ENCODE data around the gene PPHLN1. TPM values are rescaled to one million over a fixed set of nuclear protein-coding genes. Genes with fewer than 3 reads are reported as not detected.

Gene PPHLN1
- total and polyA plus RNA-seq, 2 donors (not counting 1 experiment from before 2014, with no cell fraction given), result 47.6 to 91.4 TPM

- Histone ChIP-seq H3K9ac (ENCODE audit: insufficient read depth, low read length) (no peak overlapping the region), H4K20me1 (ENCODE audit: control insufficient read depth, extremely low read depth, insufficient read depth, low read length) (no peaks in the 10 kb centered on the region), H3K4me3 (replicated peaks in 1 of 4; ENCODE audit: control extremely low read depth in 1 of 4, insufficient read depth in 1 of 4, low read depth in 3 of 4, low read length in 4 of 4) (no peak overlapping the region), H2AFZ (ENCODE audit: low read length) (no peak overlapping the region), H3K9me3 (ENCODE audit: control insufficient read depth, insufficient read depth, low read depth, low read length) (no peaks in the 10 kb centered on the region), H3K79me2 (ENCODE audit: control insufficient read depth, insufficient read depth, low read length) (peaks cover 5% of the 10 kb centered on the region), H3K4me1 (ENCODE audit: control insufficient read depth, extremely low read depth, insufficient read depth, low read length) (no peaks in the 10 kb centered on the region), H3K4me2 (ENCODE audit: extremely low read depth, insufficient read depth, low read length) (no peak overlapping the region), H3K36me3 (ENCODE audit: control insufficient read depth, insufficient read depth, low read length) (peaks cover under 1% of the 10 kb centered on the region), H3K27ac (ENCODE audit: insufficient read depth, low read length) (no peak overlapping the region), H3K27me3 (ENCODE audit: control insufficient read depth, insufficient read depth, low read length) (no peaks in the 10 kb centered on the region)
- TF ChIP-seq EZH2 (IDR thresholded peaks at IDR 0.05; ENCODE audit: low read length, missing control alignments), result no peak
- no peak for TF ChIP-seq CTCF (conservative IDR thresholded peaks at IDR 0.05 in 1 of 2, IDR thresholded peaks at IDR 0.05 in 1 of 2; ENCODE audit: low read depth in 1 of 2, low read length in 2 of 2)
- no peak for DNase-seq (ENCODE audit: low read depth in 2 of 2)
These were observed 5.2 kb upstream of the PPHLN1 start for GRCh38 chr12:42320796-42321195.

GRCh38 chr12:42322567-42322966 is 3.4 kb upstream of the PPHLN1 start:
- Histone ChIP-seq H3K27me3 (ENCODE audit: control insufficient read depth, insufficient read depth, low read length) (no peaks in the 10 kb centered on the region), H3K4me3 (replicated peaks in 1 of 4; ENCODE audit: control extremely low read depth in 1 of 4, insufficient read depth in 1 of 4, low read depth in 3 of 4, low read length in 4 of 4) (no peak overlapping the region), H4K20me1 (ENCODE audit: control insufficient read depth, extremely low read depth, insufficient read depth, low read length) (no peaks in the 10 kb centered on the region), H2AFZ (ENCODE audit: low read length) (no peak overlapping the region), H3K4me1 (ENCODE audit: control insufficient read depth, extremely low read depth, insufficient read depth, low read length) (peaks cover 5% of the 10 kb centered on the region), H3K27ac (ENCODE audit: insufficient read depth, low read length) (no peak overlapping the region), H3K9ac (ENCODE audit: insufficient read depth, low read length) (no peak overlapping the region), H3K79me2 (ENCODE audit: control insufficient read depth, insufficient read depth, low read length) (peaks cover 20% of the 10 kb centered on the region), H3K4me2 (ENCODE audit: extremely low read depth, insufficient read depth, low read length) (no peak overlapping the region), H3K36me3 (ENCODE audit: control insufficient read depth, insufficient read depth, low read length) (no peaks in the 10 kb centered on the region), H3K9me3 (ENCODE audit: control insufficient read depth, insufficient read depth, low read depth, low read length) (no peaks in the 10 kb centered on the region)
- DNase-seq (ENCODE audit: low read depth in 2 of 2), result no peak
- TF ChIP-seq EZH2 (IDR thresholded peaks at IDR 0.05; ENCODE audit: low read length, missing control alignments) (no peak), CTCF (conservative IDR thresholded peaks at IDR 0.05 in 1 of 2, IDR thresholded peaks at IDR 0.05 in 1 of 2; ENCODE audit: low read depth in 1 of 2, low read length in 2 of 2) (no peak)

- Histone ChIP-seq H2AFZ (ENCODE audit: low read length) (no peak overlapping the region), H3K4me3 (replicated peaks in 1 of 4; ENCODE audit: control extremely low read depth in 1 of 4, insufficient read depth in 1 of 4, low read depth in 3 of 4, low read length in 4 of 4) (no peak overlapping the region), H3K4me1 (ENCODE audit: control insufficient read depth, extremely low read depth, insufficient read depth, low read length) (peaks cover 5% of the 10 kb centered on the region), H3K4me2 (ENCODE audit: extremely low read depth, insufficient read depth, low read length) (no peak overlapping the region), H3K79me2 (ENCODE audit: control insufficient read depth, insufficient read depth, low read length) (peaks cover 33% of the 10 kb centered on the region), H3K27ac (ENCODE audit: insufficient read depth, low read length) (no peak overlapping the region), H3K9ac (ENCODE audit: insufficient read depth, low read length) (no peak overlapping the region), H4K20me1 (ENCODE audit: control insufficient read depth, extremely low read depth, insufficient read depth, low read length) (no peaks in the 10 kb centered on the region), H3K9me3 (ENCODE audit: control insufficient read depth, insufficient read depth, low read depth, low read length) (no peaks in the 10 kb centered on the region), H3K36me3 (ENCODE audit: control insufficient read depth, insufficient read depth, low read length) (no peaks in the 10 kb centered on the region), H3K27me3 (ENCODE audit: control insufficient read depth, insufficient read depth, low read length) (no peaks in the 10 kb centered on the region)
- TF ChIP-seq EZH2 (IDR thresholded peaks at IDR 0.05; ENCODE audit: low read length, missing control alignments) (no peak), CTCF (conservative IDR thresholded peaks at IDR 0.05 in 1 of 2, IDR thresholded peaks at IDR 0.05 in 1 of 2; ENCODE audit: low read depth in 1 of 2, low read length in 2 of 2) (no peak)
- no peak for DNase-seq (ENCODE audit: low read depth in 2 of 2)
These were observed 2.1 kb upstream of the PPHLN1 start for GRCh38 chr12:42323856-42324255.

Measured in fibroblast of lung (primary cell).